HepG2 (cell line): Measurements from ENCODE around the gene MED15.
"Not testable (repeated sequence)": the region's sequence is repeated elsewhere in the genome, so short reads cannot be mapped to it uniquely, and the experiment has no call there.

Experiments
- SUZ12 ChIP-seq: fragments of 150-350 bp; IDR thresholded peaks from 2 replicates; pipeline ENCODE4 v1.6.1; 2014; ENCODE audit warnings: low read depth, low read length
- ZNF24 ChIP-seq: fragments of 450-650 bp; IDR thresholded peaks from 2 replicates; pipeline ENCODE4 v1.6.1; 2017; ENCODE audit warnings: antibody characterized with exemption, mild to moderate bottlenecking
- ZNF326 ChIP-seq: sonication (generic); formaldehyde crosslinking; IDR thresholded peaks from 2 replicates; pipeline ENCODE4 v1.4.0; 2020; ENCODE audit warnings: missing genetic modification reagents, borderline replicate concordance
- TF ChIP-seq, protein P1 (sequence below): sonication (generic); formaldehyde crosslinking; IDR thresholded peaks from 2 replicates; pipeline ENCODE4 v1.5.0; 2020; ENCODE audit warnings: mild to moderate bottlenecking, missing genetic modification reagents, moderate library complexity
- TF ChIP-seq, protein P2 (sequence below): IDR thresholded peaks from 2 replicates; pipeline ENCODE4 v1.6.1; 2012; ENCODE audit warnings: inconsistent platforms

DNA sequence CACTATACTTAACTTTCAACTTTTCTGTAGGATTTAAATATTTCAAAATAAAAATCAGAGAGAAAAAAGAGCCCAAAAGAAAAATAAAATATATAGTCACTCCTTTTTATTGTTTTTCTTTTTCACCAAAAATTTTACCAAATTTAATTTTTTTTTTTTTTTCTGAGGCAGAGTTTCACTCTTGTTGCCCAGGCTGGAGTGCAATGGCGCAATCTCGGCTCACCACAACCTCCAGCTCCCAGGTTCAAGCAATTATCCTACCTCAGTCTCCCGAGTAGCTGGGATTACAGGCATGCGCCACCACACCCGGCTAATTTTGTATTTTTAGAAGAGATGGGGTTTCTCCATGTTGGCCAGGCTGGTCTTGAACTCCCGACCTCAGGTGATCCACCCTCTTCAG lies 29.4 kb upstream of the MED15 start:
- TF ChIP-seq, protein P1, sequence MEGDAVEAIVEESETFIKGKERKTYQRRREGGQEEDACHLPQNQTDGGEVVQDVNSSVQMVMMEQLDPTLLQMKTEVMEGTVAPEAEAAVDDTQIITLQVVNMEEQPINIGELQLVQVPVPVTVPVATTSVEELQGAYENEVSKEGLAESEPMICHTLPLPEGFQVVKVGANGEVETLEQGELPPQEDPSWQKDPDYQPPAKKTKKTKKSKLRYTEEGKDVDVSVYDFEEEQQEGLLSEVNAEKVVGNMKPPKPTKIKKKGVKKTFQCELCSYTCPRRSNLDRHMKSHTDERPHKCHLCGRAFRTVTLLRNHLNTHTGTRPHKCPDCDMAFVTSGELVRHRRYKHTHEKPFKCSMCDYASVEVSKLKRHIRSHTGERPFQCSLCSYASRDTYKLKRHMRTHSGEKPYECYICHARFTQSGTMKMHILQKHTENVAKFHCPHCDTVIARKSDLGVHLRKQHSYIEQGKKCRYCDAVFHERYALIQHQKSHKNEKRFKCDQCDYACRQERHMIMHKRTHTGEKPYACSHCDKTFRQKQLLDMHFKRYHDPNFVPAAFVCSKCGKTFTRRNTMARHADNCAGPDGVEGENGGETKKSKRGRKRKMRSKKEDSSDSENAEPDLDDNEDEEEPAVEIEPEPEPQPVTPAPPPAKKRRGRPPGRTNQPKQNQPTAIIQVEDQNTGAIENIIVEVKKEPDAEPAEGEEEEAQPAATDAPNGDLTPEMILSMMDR: not testable (repeated sequence)
- TF ChIP-seq ZNF326 (CRISPR knock-in tag); SUZ12; ZNF24: not testable (repeated sequence)
- TF ChIP-seq, protein P2, sequence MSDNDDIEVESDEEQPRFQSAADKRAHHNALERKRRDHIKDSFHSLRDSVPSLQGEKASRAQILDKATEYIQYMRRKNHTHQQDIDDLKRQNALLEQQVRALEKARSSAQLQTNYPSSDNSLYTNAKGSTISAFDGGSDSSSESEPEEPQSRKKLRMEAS: not testable (repeated sequence)
